Left lobe of liver (tissue), 2 donors: ENCODE results near the gene OR10G3. TPM values are rescaled to one million over a fixed set of nuclear protein-coding genes. Genes with fewer than 3 reads are reported as not detected.
"Not testable (repeated sequence)": the region's sequence is repeated elsewhere in the genome, so short reads cannot be mapped to it uniquely, and the experiment has no call there.

Experiments used
- ATAC-seq: fragments of 200-7000 bp; cut with Tn5 transposase; one replicate; pipeline ENCODE4 v1.9.1; 2020; ENCODE audit warnings: mild to moderate bottlenecking, moderate library complexity
- DNase-seq: peaks from one replicate; pipeline ENCODE4 v3.0.0-alpha.2; 2020; ENCODE audit warnings: low spot score
- total RNA-seq: library from RNA; stranded (reverse); gene quantifications from one replicate; pipeline ENCODE4 v1.2.1, GENCODE V29; 2021
- donor health status: DM: no; HTN: no; CAD: no; lungs with moderate emphysema.
- donor health status: DM: no; HTN: yes; CAD: no.

Gene OR10G3
- not detected for total RNA-seq

GRCh38 chr14:21579976-21580375, at the start of gene OR10G3:
TSS of gene OR10G3 (minus strand) at chr14:21580076. CDS start at chr14:21570744, 9,332 bp downstream.
- DNase-seq (no peak), ATAC-seq (no peak)

GRCh38 chr14:21626491-21627230, 46.8 kb upstream of the OR10G3 start:
- ATAC-seq (no peak), DNase-seq (no peak)

GRCh38 chr14:21617614-21618013, 37.7 kb upstream of the OR10G3 start:
- ATAC-seq (no peak), DNase-seq (no peak)

GRCh38 chr14:21614240-21614639, 34.4 kb upstream of the OR10G3 start:
- DNase-seq (no peak), ATAC-seq (no peak)

- no peak for ATAC-seq
- no peak for DNase-seq
These were observed 32.4 kb upstream of the OR10G3 start for GRCh38 chr14:21612324-21612723.

- DNase-seq, ATAC-seq: not testable (repeated sequence)
These were observed 22.3 kb upstream of the OR10G3 start for GRCh38 chr14:21602181-21602580.

GRCh38 chr14:21589317-21589716, 9.4 kb upstream of the OR10G3 start:
- DNase-seq = no peak
- ATAC-seq = no peak

- DNase-seq (no peak), ATAC-seq (no peak)
These were observed 4.2 kb downstream of the OR10G3 start for GRCh38 chr14:21575661-21576060.

- DNase-seq = no peak
- ATAC-seq = no peak
These were observed 7.3 kb downstream of the OR10G3 start for GRCh38 chr14:21572604-21573003.

GRCh38 chr14:21558703-21559170, 21.1 kb downstream of the OR10G3 start:
- no peak for ATAC-seq
- no peak for DNase-seq

GRCh38 chr14:21557084-21557901, 22.6 kb downstream of the OR10G3 start:
- peak; percentile 97 for ATAC-seq
- DNase-seq = peak; percentile 60

- DNase-seq = no peak
- no peak for ATAC-seq
These were observed 23.3 kb downstream of the OR10G3 start for GRCh38 chr14:21556378-21557083.

- DNase-seq (no peak), ATAC-seq (no peak)
These were observed 26.6 kb downstream of the OR10G3 start for GRCh38 chr14:21553266-21553665.

GRCh38 chr14:21544588-21544987, 35.3 kb downstream of the OR10G3 start:
- not testable (repeated sequence) for DNase-seq, ATAC-seq

GRCh38 chr14:21543963-21544362, 35.9 kb downstream of the OR10G3 start:
- DNase-seq (no peak), ATAC-seq (no peak)

GRCh38 chr14:21543521-21543960, 36.3 kb downstream of the OR10G3 start:
- ATAC-seq (no peak), DNase-seq (no peak)

GRCh38 chr14:21541413-21542074, 38.3 kb downstream of the OR10G3 start:
- ATAC-seq (no peak), DNase-seq (no peak)

GRCh38 chr14:21539189-21539940, 40.5 kb downstream of the OR10G3 start:
- DNase-seq (no peak), ATAC-seq (no peak)

GRCh38 chr14:21537090-21537424, 42.8 kb downstream of the OR10G3 start:
- DNase-seq = no peak
- ATAC-seq = no peak

- ATAC-seq (no peak), DNase-seq (no peak)
These were observed 43.3 kb downstream of the OR10G3 start for GRCh38 chr14:21536418-21537089.
